OCI-LY3 (cell line): ENCODE results near the gene CDK16.

ENCODE experiments used
- EZH2phosphoT487 ChIP-seq: fragments of 200-600 bp; shearing (Covaris generic); IDR thresholded peaks from 2 replicates; pipeline ENCODE4 v1.6.1; 2018; ENCODE audit warnings: antibody characterized with exemption, mixed run types, low read depth
- TF ChIP-seq, protein P1 (sequence below): fragments of 200-600, 300-600 bp; sonication (generic); IDR thresholded peaks from 2 replicates; pipeline ENCODE4 v1.5.1; 2014; ENCODE audit warnings: antibody characterized with exemption, low read length, low read depth

DNA sequence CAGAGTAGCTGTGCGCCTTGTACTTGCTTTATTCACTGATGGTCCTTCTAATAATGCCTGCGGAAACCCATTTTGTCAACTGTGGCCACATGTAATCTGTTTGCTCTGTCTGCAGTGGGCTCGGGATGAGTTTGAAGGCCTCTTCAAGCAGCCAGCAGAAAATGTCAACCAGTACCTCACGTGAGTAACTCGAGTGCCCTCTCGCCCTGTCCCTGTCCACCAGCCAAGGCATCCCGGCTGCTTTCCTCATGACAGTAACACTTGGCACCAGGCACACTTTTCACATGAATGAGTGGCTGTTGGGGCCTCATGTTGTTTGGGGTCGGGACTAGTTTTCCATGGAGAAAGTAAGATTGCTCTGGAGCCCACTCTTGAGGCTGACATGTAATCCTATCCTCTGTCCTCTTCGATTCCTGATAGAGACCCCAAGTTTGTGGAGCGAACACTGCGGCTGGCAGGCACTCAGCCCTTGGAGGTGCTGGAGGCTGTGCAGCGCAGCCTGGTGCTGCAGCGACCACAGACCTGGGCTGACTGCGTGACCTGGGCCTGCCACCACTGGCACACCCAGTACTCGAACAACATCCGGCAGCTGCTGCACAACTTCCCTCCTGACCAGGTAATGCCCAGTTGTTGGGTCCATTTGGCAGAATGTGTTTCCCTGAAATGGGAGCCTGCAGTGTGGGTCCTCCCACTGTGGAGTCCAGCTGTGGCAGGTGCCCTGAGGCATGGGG is 8.8 kb upstream of the CDK16 start:
- TF ChIP-seq, protein P1, sequence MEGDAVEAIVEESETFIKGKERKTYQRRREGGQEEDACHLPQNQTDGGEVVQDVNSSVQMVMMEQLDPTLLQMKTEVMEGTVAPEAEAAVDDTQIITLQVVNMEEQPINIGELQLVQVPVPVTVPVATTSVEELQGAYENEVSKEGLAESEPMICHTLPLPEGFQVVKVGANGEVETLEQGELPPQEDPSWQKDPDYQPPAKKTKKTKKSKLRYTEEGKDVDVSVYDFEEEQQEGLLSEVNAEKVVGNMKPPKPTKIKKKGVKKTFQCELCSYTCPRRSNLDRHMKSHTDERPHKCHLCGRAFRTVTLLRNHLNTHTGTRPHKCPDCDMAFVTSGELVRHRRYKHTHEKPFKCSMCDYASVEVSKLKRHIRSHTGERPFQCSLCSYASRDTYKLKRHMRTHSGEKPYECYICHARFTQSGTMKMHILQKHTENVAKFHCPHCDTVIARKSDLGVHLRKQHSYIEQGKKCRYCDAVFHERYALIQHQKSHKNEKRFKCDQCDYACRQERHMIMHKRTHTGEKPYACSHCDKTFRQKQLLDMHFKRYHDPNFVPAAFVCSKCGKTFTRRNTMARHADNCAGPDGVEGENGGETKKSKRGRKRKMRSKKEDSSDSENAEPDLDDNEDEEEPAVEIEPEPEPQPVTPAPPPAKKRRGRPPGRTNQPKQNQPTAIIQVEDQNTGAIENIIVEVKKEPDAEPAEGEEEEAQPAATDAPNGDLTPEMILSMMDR = no peak
- TF ChIP-seq EZH2phosphoT487 = no peak
